RWPE1 (cell line): Measurements from ENCODE around the gene LRRC39.

ENCODE experiments used
- CTCF ChIA-PET: fragments of 350-600 bp; sonication (Branson Sonifier 250); formaldehyde crosslinking; extraction: SDS; loops from one replicate; lab custom pipeline; 2021; lab: Yijun Ruan, JAX
- POLR2A ChIA-PET: fragments of 400-600 bp; formaldehyde crosslinking; extraction: SDS; loops from one replicate; lab custom pipeline; 2020; ENCODE audit warnings: antibody characterized with exemption; ENCODE audit not compliant: low non-redundant PET; lab: Yijun Ruan, JAX
- DNase-seq: peaks from one replicate; pipeline ENCODE4 v3.0.0; 2012; ENCODE audit warnings: low spot score
- H3K27ac ChIP-seq: fragments of 450-650 bp; 2 replicates; pipeline ENCODE4 v1.5.1; 2017
- TF ChIP-seq, protein P1 (sequence below): fragments of 450-650 bp; conservative IDR thresholded peaks from 2 replicates; pipeline ENCODE4 v1.5.1; 2017; ENCODE audit warnings: low read depth, mild to moderate bottlenecking

Gene LRRC39

DNA sequence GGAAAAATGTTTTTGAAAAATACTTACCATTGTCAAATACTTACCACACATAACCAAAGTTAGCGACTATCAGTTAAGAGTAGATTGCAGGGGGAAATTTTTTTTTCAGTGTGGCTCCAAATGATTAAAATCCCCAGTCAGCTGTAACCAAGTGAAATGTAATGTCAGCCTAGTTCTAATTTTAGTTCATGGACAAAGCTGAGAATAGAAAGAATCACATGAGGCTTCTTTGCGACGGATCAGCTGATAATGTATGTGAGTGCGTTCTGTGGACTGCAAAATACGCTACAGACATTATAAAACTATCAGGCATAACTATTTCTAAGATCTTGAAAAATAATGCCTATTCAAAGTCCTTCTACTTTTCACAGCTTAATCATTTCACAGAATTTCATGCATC is at the start of gene LRRC39:
LRRC39 (minus strand) TSS at position 166 of the 400 bp plus-strand sequence. CDS start 9,740 bp downstream, outside the sequence.
- POLR2A ChIA-PET: no interaction called here
- CTCF ChIA-PET: no interaction called here
- TF ChIP-seq, protein P1, sequence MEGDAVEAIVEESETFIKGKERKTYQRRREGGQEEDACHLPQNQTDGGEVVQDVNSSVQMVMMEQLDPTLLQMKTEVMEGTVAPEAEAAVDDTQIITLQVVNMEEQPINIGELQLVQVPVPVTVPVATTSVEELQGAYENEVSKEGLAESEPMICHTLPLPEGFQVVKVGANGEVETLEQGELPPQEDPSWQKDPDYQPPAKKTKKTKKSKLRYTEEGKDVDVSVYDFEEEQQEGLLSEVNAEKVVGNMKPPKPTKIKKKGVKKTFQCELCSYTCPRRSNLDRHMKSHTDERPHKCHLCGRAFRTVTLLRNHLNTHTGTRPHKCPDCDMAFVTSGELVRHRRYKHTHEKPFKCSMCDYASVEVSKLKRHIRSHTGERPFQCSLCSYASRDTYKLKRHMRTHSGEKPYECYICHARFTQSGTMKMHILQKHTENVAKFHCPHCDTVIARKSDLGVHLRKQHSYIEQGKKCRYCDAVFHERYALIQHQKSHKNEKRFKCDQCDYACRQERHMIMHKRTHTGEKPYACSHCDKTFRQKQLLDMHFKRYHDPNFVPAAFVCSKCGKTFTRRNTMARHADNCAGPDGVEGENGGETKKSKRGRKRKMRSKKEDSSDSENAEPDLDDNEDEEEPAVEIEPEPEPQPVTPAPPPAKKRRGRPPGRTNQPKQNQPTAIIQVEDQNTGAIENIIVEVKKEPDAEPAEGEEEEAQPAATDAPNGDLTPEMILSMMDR: no peak
- H3K27ac ChIP-seq: no peak within 1 kb of the TSS
- no peak for DNase-seq

DNA sequence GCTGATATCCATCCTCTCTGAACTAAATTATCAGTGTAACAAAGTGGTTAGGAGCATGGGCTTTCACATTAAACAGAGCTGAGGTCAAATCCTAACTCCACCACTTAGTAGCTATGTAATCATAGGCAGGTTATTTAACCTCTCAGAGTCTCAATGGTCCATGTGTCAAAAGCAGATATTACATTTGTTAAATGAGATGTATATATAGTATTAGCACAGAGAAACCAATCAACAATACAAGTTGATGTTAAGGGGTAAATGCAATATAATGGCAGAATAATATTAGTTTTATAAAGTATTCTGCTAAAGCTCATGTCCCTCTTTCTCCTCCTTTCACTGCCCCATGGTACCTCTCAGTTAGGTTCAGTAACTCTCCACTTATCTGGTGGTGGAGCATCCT is 44.4 kb upstream of the LRRC39 start:
- no peak for DNase-seq
- CTCF ChIA-PET: no interaction called here
- TF ChIP-seq, protein P1: no peak
- no peak overlapping the region for H3K27ac ChIP-seq
- POLR2A ChIA-PET: no interaction called here

DNA sequence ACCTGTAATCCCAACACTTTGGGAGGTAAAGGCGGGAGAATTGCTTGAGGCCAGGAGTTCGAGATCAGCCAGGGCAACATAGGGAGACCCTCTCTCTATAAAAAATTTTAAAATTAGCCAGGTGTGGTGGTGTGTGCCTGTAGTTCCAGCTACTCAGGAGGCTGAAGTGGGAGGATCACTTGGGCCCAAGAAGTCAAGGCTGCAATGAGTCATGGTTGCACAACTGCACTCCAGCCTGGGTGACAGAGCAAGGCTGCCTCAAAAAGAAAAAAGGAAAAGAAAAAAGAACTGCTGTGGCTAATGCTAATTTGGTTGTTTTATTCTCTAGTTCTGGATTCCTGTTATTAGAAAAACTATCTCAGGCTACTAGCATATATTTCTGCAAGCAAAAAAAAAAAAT is 41.8 kb upstream of the LRRC39 start:
- CTCF ChIA-PET: no interaction called here
- no peak for DNase-seq
- no peak overlapping the region for H3K27ac ChIP-seq
- TF ChIP-seq, protein P1: no peak
- POLR2A ChIA-PET: no interaction called here

DNA sequence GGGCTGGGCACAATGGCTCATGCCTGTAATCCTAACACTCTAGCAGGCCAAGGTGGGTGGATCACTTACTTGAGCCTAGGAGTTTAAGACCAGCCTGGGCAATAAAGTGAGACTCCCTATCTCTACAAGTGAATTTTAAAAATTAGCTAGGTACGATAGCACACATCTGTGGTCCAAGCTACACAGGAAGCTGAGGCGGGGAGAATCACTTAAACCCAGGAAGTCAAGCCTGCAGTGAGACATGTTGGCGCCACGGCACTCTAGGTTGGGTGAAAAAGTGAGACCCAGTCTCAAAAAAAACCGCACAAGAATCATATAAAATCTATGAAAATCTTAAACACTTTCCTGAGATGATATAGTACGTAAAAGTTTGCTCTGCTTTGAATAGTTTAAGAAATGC is 41.4 kb upstream of the LRRC39 start:
- TF ChIP-seq, protein P1: no peak
- ChIA-PET POLR2A (no interaction called here), CTCF (no interaction called here)
- DNase-seq: no peak
- H3K27ac ChIP-seq: no peak overlapping the region

DNA sequence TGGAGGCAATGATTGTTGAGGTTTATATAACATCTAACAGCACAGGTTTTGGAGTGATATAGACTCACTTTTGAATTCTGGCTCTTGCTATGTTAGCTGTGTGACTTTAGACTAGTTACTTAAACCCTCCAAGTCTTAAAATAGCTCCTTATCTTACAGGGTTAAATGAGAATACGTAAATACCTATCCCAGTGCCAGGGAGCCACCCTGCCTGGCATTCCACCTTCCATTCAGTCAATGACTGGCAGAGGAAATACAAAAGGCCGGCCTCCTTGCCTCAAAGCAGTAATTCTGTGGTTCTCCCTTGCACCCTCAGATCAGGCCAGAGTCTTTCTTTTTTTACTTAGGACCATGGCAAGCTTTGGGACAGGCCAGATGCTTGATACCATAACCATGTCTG is 39.8 kb upstream of the LRRC39 start:
- ChIA-PET CTCF (interaction anchor here (0.5 kb wide), 1 partner anchor 403 kb away, joined by 3 read pairs; no protein-coding TSS in a partner anchor), POLR2A (no interaction called here)
- H3K27ac ChIP-seq: no peak overlapping the region
- DNase-seq: no peak
- TF ChIP-seq, protein P1: no peak

DNA sequence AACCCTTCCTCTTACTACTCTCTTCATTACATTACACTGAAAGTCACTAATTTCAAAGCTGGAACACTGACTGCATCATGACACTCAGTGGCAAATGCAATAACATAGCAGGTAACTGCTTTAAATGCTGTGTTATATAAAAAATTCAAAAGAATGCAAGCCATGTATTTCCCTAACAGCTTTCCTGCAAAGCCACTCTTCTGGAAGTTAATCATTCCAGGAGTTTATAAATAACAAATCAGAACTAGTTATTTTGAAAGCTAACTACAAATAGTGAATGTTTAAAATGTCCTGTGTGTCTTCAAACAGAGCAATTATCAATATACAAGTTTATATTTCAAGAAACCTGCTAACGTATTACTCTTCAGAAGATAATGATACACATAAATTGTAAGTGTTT is 37.0 kb upstream of the LRRC39 start:
- ChIA-PET CTCF (no interaction called here), POLR2A (no interaction called here)
- TF ChIP-seq, protein P1: no peak
- H3K27ac ChIP-seq: no peak overlapping the region
- no peak for DNase-seq
